ENCODE results near the gene ZNF566.

GRCh38 chr19:36401475-36401874 lies 87.9 kb downstream of the ZNF566 start:
- TF ChIP-seq EZH2 (IDR thresholded peaks at IDR 0.05; ENCODE audit: insufficient read depth, poor library complexity, severe bottlenecking) (no peak), EZH2phosphoT487 (IDR thresholded peaks at IDR 0.05; ENCODE audit: insufficient read depth, low read depth) (no peak)

Measured in GM23248 (cell line).